T1000 (cell line): ENCODE measurements around the gene ABCG2.

Source experiments
- DNase-seq: peaks from one replicate; lab custom pipeline; 2025; ENCODE audit warnings: mixed read lengths; lab: John Stamatoyannopoulos, UW

The ABCG2 gene

DNA sequence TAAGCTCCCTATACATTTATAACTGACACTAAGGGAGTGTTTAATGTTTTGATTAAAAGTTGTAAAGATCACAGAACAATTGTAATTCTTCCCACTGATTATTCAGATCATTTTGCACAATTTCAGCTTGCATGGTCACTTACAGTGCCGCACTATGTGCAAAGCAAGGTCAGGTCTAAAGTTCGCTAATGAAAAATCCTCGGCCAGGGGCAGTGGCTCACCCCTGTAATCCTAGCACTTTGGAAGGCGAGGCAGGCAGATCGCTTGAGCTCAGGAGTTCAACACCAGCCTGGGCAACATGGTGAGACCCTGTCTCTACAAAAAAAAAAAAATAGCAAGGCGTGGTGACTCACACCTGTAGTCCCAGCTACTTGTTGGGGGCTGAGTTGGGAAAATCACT, 94.0 kb downstream of the ABCG2 start:
- DNase-seq = no peak

DNA sequence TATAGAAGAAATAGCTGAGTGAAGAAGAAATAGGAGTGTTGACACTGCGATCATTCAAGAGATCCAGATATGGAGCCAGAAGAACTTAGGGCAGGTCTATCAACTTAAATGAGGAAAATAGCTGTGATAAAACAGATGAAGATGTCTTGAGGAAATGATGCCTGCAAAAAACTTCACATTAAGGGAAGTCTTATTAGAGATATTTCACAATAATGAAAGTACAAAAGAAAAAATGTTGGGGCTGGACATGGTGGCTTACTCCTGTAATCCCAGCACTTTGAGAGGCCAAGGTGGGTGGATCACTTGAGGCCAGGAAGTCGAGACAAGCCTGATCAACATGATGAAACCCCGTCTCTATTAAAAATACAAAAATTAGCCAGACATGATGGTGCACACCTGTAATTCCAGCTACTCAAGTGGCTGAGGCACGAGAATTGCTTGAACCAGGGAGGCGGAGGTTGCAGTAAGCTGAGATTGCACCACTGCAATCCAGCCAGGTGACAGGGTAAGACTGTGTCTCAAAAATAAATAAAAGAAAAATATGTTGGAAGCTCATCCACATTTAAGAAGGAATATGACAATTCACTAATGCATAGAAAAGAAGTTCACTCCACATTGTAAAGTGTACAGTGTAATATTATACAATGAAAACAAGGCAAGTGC, 94.7 kb downstream of the ABCG2 start:
- DNase-seq = no peak

DNA sequence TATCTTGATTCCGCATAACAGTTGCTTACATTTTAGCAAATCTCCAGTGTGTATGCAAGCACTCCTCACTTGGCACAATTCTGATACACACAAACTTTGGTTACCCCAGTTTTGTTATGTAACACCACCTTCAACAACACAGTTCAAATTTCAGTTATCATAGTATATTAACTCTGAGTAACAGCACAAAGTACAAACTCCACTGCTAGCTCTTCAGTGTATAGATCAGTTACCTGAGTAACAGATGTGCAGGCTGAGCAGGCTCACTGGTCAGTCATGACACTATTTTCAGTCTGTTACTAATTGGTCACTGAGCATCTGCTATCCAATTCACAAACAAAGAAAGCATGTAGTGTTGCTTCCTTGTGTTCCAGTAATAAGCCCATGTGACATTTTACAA, 95.6 kb downstream of the ABCG2 start:
- DNase-seq = no peak

DNA sequence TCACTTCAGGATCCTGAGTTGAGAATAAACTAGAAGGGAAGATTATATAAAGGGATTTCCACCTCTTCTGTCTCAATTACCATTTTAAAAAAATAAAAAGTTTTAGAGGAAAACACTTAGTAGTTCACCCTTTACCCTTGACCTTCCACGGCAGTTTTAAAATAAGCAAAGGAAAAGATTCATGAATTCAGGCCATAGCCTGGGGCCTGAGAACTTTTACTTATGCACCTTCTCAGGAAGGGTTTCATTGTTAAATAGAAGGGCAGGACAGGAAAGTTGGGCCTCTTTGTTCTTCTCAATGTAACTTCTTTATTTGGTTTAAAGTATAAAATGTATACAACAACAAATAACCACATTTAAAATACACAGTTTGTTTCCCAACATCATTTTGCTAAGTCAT, 96.1 kb downstream of the ABCG2 start:
- no peak for DNase-seq

DNA sequence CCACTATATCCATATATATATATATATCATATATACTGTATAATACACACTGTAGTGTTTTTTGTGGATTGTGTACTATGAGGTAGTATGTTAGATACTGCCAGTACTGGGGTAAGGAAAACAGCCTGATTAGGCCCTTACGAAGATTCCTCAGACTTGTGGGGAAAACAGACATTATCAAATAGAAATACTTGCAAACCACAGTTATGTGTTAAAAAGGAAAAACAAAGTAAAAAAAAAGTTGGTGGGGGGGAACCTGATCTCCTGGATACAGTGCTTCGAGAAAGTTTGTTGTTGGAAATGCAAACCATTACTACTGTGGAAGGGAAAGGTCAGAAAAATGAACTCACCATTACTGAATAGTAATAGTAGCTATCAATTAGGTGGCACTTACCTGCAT, 98.0 kb downstream of the ABCG2 start:
- no peak for DNase-seq

DNA sequence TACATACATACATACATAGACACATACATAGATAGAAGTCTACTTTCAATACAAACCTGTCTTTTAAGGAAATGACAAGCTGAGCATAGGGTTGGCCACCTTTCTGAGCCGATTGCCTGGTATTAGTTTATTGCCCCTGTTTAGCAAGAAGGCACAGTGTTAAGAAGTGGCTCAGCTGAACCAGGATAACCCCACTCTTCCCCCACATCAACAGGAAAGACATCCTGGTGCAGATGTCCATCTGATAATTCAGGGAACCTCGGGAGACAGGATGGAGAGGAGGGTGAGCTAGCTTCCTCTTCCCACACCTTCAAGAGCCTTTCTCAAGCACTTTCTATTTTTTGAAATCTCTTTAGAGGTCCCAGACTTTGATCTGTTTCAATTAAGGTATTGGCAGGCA, 98.7 kb downstream of the ABCG2 start:
- no peak for DNase-seq

DNA sequence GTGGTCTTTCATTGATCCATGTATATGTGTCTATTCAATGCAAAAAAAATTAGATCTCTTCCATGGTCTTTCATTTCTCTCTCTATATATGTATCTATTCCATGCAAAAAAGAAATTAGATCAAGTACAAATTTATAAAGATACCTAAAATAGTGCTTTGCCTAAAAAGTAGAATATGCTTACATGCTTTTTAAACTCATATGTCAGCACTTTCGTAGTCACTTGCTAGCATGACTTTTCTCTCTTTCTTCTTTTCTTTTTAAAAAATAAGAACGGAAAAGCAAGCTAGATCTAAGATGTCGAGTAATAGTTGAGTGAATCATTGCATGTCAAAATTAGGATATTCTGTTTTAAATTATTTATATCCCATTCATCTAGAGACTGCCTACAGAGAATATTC, 100.1 kb downstream of the ABCG2 start:
- no peak for DNase-seq

DNA sequence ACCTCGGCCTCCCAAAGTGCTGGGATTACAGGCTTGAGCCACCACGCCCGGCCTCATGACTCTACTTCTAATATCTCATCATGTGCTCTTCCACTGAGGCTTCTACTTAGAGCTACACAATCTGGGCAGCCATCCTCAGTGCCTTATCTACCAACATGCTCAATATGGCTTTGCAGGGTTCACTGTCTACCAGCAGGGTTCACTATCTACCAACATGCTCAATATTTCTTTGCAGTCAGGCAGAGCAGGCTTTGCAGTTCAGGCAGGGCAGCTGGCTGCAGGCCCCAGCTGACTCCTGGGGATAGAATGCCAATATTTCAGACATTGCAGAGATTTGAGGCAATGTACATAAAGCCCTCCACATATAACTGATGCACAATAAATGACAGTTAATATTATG, 103.5 kb downstream of the ABCG2 start:
- no peak for DNase-seq

DNA sequence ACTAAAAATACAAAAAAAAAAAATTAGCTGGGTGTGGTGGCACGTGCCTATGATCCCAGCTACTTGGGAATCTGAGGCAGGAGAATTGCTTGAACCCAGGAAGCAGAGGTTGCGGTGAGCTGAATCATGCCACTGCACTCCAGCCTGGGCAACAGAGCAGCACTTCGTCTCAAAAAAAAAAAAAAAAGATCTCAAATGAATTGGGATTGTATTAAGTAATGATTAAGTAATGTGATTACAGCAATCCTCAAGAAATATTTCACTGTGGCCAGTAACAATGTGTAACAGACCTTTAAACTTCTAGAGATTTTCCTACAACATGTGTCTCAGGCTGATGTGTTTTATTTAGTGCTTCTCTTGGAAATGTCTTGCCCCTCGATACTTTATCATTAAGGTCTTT, 104.2 kb downstream of the ABCG2 start:
- DNase-seq = no peak

DNA sequence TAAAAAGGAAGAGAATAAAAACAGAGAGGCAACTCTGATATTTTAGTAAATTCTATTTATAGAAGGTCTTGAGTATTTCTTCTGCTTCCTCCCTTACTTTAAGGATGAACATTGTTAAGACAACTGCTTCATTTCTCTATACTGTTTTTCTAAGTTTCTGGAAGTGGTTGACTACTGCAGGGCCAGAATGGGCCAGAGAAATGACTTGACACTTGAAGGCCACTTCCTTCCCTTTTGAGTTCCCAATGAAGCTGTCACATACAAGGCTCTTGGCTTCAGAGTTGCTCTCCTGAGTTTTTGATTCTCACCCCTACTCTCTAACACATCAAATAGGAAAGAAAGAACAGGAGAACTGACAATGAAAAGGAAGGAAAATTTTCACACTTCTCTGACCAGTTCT, 113.4 kb downstream of the ABCG2 start:
- DNase-seq = no peak

DNA sequence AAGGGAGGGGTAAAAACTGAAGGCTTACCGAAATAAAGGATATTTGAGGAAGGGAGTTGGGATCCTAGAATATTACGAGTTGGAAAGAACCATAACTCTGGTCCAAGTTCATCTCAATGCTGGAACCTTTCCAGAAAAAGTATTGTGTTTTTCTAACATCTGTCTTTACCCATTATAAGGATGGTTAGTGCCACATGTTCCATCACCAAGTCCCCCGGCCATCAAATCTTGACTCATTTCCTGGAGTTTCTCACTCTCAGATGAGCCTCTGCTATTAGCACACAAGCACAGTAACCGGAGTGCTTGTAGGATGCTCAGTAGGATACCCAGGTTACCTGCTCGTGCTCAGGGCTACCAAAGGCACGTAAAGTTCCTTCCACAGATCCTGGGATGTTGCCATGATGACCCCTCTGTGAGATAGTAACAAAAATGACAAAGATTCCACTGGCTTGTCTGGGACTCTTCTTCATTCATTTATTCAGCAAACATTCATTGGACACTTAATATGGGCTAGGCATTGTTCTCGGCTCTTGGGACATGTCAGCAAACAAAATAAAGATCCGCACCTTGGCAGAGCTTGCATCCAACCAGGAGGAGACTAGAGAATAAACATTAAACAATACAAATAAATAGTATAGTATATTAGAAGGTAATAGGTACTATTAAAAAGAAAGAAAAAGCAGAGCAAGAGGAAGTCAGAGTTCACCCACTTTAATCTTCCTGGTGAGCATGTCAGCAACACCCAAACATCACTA, 114.7 kb downstream of the ABCG2 start:
- no peak for DNase-seq

DNA sequence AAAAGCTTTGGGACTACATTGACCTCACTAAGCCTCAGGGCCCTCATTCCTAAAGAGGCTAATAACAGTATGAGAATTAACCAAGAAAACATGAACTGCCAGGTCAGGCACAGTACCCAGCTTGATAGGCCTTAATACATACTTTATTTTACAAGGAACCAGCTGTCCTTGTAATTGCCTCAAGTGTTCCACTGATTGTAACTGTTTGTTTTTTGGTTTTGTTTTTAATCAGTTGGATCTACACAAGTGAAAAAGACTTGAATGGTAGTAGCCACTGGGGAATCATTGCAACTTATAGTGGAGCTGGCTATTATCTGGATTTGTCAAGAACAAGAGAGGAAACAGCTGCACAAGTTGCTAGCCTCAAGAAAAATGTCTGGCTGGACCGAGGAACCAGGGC, 115.4 kb downstream of the ABCG2 start:
- no peak for DNase-seq

DNA sequence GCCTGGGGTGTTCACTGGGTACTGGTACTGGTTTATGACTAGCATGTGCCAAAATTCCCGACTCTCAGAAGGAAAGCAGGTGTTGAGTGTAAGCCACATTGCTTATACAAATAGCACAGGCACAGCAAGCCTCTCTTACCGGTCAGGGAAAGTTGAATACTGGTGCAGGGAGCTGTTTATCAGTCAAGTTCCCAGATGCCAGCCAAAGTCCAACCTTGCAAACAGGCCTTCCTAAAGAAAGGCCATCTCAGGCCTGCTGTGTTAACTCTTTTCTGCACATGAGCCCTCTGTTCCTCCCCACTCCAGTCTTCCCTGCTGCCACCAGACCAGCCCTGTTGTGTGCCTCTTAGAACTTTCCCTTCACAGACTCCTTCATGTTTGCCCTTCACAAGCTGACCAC, 116.8 kb downstream of the ABCG2 start:
- DNase-seq = no peak

DNA sequence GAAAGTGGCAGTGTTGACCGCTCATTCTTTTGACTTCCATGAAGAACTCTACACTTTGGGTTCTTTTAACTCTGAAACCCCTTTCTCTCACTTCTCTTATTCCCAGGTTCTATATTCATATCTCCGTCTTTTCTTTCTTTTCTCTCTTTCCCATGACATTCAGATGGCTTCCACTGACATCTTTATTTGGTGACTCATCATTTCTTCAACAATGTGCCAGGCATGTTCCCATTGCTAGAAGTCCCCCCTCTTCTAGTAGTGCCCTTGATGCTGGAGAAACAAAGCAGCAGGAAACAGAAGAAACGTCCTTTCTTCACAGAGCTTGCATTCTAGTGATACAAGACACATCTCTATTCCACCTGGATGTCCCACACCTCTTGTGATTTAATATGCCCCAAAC, 117.7 kb downstream of the ABCG2 start:
- DNase-seq = no peak
